Esophagus squamous epithelium (tissue), 4 donors: ENCODE data around the gene MAP9.

Experiments
- CTCF ChIP-seq, 6 experiments: fragments of 450-650 bp in 4 of 6; fragments of 200-600 bp in 2 of 6; sonication (generic) in 2 of 6; IDR thresholded peaks; one replicate each; pipeline ENCODE4 v1.5.1; 2016 to 2019; ENCODE audit warnings: antibody characterized with exemption in 6 of 6, mild to moderate bottlenecking in 4 of 6, moderate library complexity in 4 of 6
- POLR2A ChIP-seq, 4 donors: fragments of 450-650 bp; IDR thresholded peaks; one replicate each; pipeline ENCODE4 v1.6.1; 2017; ENCODE audit warnings: antibody characterized with exemption in 4 of 4, mild to moderate bottlenecking in 4 of 4, moderate library complexity in 3 of 4

GRCh38 chr4:155342142-155342541 lies 34.6 kb downstream of the MAP9 start:
- TF ChIP-seq POLR2A (IDR thresholded peaks at IDR 0.05) (no peak), CTCF (IDR thresholded peaks at IDR 0.05) (no peak)
